K562 (cell line): Measurements from ENCODE around the gene VEGFA. TPM values are rescaled to one million over a fixed set of nuclear protein-coding genes. Genes with fewer than 3 reads are reported as not detected.

Experiments
- ATAC-seq: fragments of 200-7000 bp; cut with Tn5 transposase; 3 replicates; pipeline ENCODE4 v1.9.1; 2020; ENCODE audit warnings: moderate library complexity
- BruUV-seq: library from RNA; stranded (reverse); fragments of 400-500 nt; replicated peaks from 2 replicates; lab custom pipeline; 2021; lab: Mats Ljungman, UMichigan
- CTCF ChIA-PET: fragments of 300-600 bp; formaldehyde crosslinking; extraction: SDS; loops from one replicate; lab custom pipeline; 2021; ENCODE audit warnings: low intra/inter-chr PET ratio; lab: Yijun Ruan, JAX
- POLR2A ChIA-PET: fragments of 300-600, 350-650 bp; sonication (Branson Sonifier 250); formaldehyde crosslinking; extraction: SDS; loops from one replicate; lab custom pipeline; 2021; ENCODE audit warnings: antibody characterized with exemption, inconsistent platforms; lab: Yijun Ruan, JAX
- DNase-seq, 4 experiments: peaks; one replicate each; pipeline versions ENCODE4 v3.0.0 to v3.0.0-alpha.2; 2011 to 2018; ENCODE audit warnings: low spot score in 3 of 4, mixed read lengths in 3 of 4; ENCODE audit errors: extremely low read depth in 1 of 4
- FAIRE-seq: peaks from 2 replicates; lab custom pipeline; 2011; peaks lifted over from hg19 to GRCh38; lab: Jason Lieb, UNC
- H2AFZ ChIP-seq: 2 replicates; pipeline ENCODE4 v1.6.0; 2011; ENCODE audit warnings: low read depth, low read length, control low read depth, inconsistent platforms
- H3K27ac ChIP-seq: fragments of 200-600 bp; 3 replicates; pipeline ENCODE4 v1.8.0; 2011; ENCODE audit warnings: low read depth, mild to moderate bottlenecking, control low read depth, inconsistent platforms, low read length, moderate library complexity, mixed read lengths; ENCODE audit errors: extremely low read depth
- H3K27me3 ChIP-seq, 2 experiments: fragments of 300-600 bp in 1 of 2; 2 replicates in 1 of 2; 3 replicates in 1 of 2; pipeline versions ENCODE4 v1.6.0 to v1.8.0; 2011; ENCODE audit warnings: inconsistent platforms in 2 of 2, low read length in 2 of 2, mild to moderate bottlenecking in 1 of 2, mixed read lengths in 1 of 2, moderate library complexity in 1 of 2; ENCODE audit not compliant: control insufficient read depth in 2 of 2, insufficient read depth in 2 of 2
- H3K36me3 ChIP-seq: fragments of 300-600 bp; 3 replicates; pipeline ENCODE4 v1.8.0; 2011; ENCODE audit warnings: mild to moderate bottlenecking, low read length, inconsistent platforms; ENCODE audit not compliant: control insufficient read depth, insufficient read depth
- H3K4me1 ChIP-seq, 2 experiments: fragments of 200-600 bp in 1 of 2; replicated peaks in 1 of 2; 2 replicates in 1 of 2; 3 replicates in 1 of 2; pipeline versions ENCODE4 v1.5.1 to v1.8.0; 2011; ENCODE audit warnings: inconsistent platforms in 2 of 2, low read length in 2 of 2, mild to moderate bottlenecking in 1 of 2, mixed read lengths in 1 of 2, moderate library complexity in 1 of 2; ENCODE audit not compliant: control insufficient read depth in 2 of 2, insufficient read depth in 2 of 2
- H3K4me2 ChIP-seq: 2 replicates; pipeline ENCODE4 v1.6.1; 2011; ENCODE audit warnings: low read length, control low read depth, inconsistent platforms, mixed read lengths; ENCODE audit not compliant: insufficient read depth
- H3K4me3 ChIP-seq: fragments of 200-600 bp; sonication (generic), shearing (Covaris generic); 2 replicates; pipeline ENCODE4 v1.5.1; 2016; ENCODE audit warnings: control low read depth, inconsistent platforms
- H3K79me2 ChIP-seq: fragments of 200-600 bp; 3 replicates; pipeline ENCODE4 v1.8.0; 2011; ENCODE audit warnings: low read length, inconsistent platforms; ENCODE audit not compliant: control insufficient read depth, insufficient read depth
- H3K9ac ChIP-seq, 2 experiments: 2 replicates each; pipeline versions ENCODE4 v1.6.0 to v1.6.1; 2011; ENCODE audit warnings: low read depth in 2 of 2, low read length in 2 of 2, control low read depth in 1 of 2, inconsistent platforms in 1 of 2, mild to moderate bottlenecking in 1 of 2, mixed read lengths in 1 of 2; ENCODE audit not compliant: insufficient read depth in 1 of 2
- H3K9me1 ChIP-seq: one replicate; pipeline ENCODE4 v1.6.0; 2011; ENCODE audit warnings: inconsistent platforms, mild to moderate bottlenecking, low read length, moderate library complexity; ENCODE audit not compliant: control insufficient read depth, insufficient read depth
- H3K9me3 ChIP-seq: replicated peaks from 2 replicates; pipeline ENCODE4 v1.5.1; 2011; ENCODE audit warnings: low read depth, low read length, inconsistent platforms; ENCODE audit not compliant: control insufficient read depth, insufficient read depth
- H4K20me1 ChIP-seq: replicated peaks from 2 replicates; pipeline ENCODE4 v1.6.1; 2011; ENCODE audit warnings: low read length, inconsistent platforms, mixed read lengths; ENCODE audit not compliant: control insufficient read depth, insufficient read depth
- CHD1 ChIP-seq: fragments of 200-600 bp; sonication (generic); IDR thresholded peaks from one replicate; pipeline ENCODE4 v1.6.1; 2012; ENCODE audit warnings: mild to moderate bottlenecking, moderate library complexity, low read length, inconsistent platforms
- HMG20A ChIP-seq: fragments of 450-650 bp; formaldehyde crosslinking; conservative IDR thresholded peaks from 2 replicates; pipeline ENCODE4 v1.4.0; 2020; ENCODE audit warnings: mild to moderate bottlenecking, mixed read lengths
- KAT7 ChIP-seq: sonication (generic); formaldehyde crosslinking; IDR thresholded peaks from 2 replicates; pipeline ENCODE4 v1.8.0; 2022; ENCODE audit warnings: missing genetic modification reagents, mild to moderate bottlenecking, borderline replicate concordance
- MTF1 ChIP-seq: fragments of 250-450 bp; sonication (Bioruptor Pico); IDR thresholded peaks from 2 replicates; pipeline ENCODE4 v1.9.0; 2021; ENCODE audit warnings: moderate library complexity, mild to moderate bottlenecking, inconsistent platforms, borderline replicate concordance
- NCOA6 ChIP-seq: fragments of 450-650 bp; IDR thresholded peaks from 2 replicates; pipeline ENCODE4 v1.6.1; 2017; ENCODE audit warnings: mild to moderate bottlenecking
- NUFIP1 ChIP-seq: fragments of 450-650 bp; IDR thresholded peaks from 2 replicates; pipeline ENCODE4 v1.6.1; 2018; ENCODE audit not compliant: partially characterized antibody
- POLR2AphosphoS5 ChIP-seq: IDR thresholded peaks from 2 replicates; pipeline ENCODE4 v1.6.1; 2011; ENCODE audit warnings: mild to moderate bottlenecking, low read depth, low read length, moderate library complexity; ENCODE audit not compliant: control insufficient read depth, insufficient read depth
- SOX6 ChIP-seq: fragments of 450-650 bp; IDR thresholded peaks from 2 replicates; pipeline ENCODE4 v1.6.1; 2014; ENCODE audit warnings: mild to moderate bottlenecking
- TFAP4 ChIP-seq: sonication (generic); formaldehyde crosslinking; IDR thresholded peaks from 2 replicates; pipeline ENCODE4 v1.8.0; 2022; ENCODE audit warnings: missing genetic modification reagents, mild to moderate bottlenecking, moderate library complexity, borderline replicate concordance
- ZFP30 ChIP-seq: fragments of 250-450 bp; sonication (Bioruptor Pico); IDR thresholded peaks from 2 replicates; pipeline ENCODE4 v1.8.0; 2022; ENCODE audit warnings: moderate library complexity, mild to moderate bottlenecking, inconsistent platforms, borderline replicate concordance
- ZNF24 ChIP-seq: fragments of 450-650 bp; IDR thresholded peaks from 2 replicates; pipeline ENCODE4 v1.6.1; 2016
- ZNF253 ChIP-seq: fragments of 250-450 bp; sonication (Bioruptor Pico); conservative IDR thresholded peaks from 2 replicates; pipeline ENCODE4 v1.6.1; 2021; ENCODE audit warnings: mild to moderate bottlenecking
- WGBS: fragments of 100-300 bp; shearing (Covaris generic); methylation state at CpG from one replicate; pipeline ENCODE4 v1.1.6; 2016; ENCODE audit warnings: low coverage, mixed read lengths; ENCODE audit not compliant: insufficient coverage; ENCODE audit errors: missing lambda C conversion rate; 5-methylcytosine and 5-hydroxymethylcytosine counted together
- in situ Hi-C: fragments of 300-500 bp; cut with MboI; formaldehyde crosslinking; loops from 4 replicates; pipeline ENCODE4 v1.15.0; 2018; ENCODE audit warnings: inconsistent platforms, mixed read lengths
- intact Hi-C: fragments of 100-400 bp; cut with micrococcal nuclease; formaldehyde crosslinking; loops from 2 replicates; pipeline ENCODE4 v1.14.2; 2022
- polyA plus RNA-seq, 8 experiments: library from polyadenylated mRNA; depleted of rRNA in 4 of 8; stranded (reverse) in 5 of 8; unstranded in 3 of 8; fragments of >200 nt; fragmentation: Nextera tagmentation in 2 of 8; fragmentation: Illumina TruSeq in 1 of 8; extraction: Ambion mirVana in 2 of 8; extraction: Trizol in 1 of 8; gene quantifications; 2 replicates each; pipeline versions ENCODE4 v1.2.1 to v1.2.3, GENCODE V29; 2011 to 2014; ENCODE audit warnings: inconsistent platforms in 1 of 8, missing spikeins in 1 of 8
- total RNA-seq, 7 experiments: library from RNA; depleted of rRNA in 6 of 7; stranded (reverse); fragments of >200 nt in 6 of 7; fragmentation: Illumina TruSeq in 2 of 7; extraction: Trizol in 2 of 7; gene quantifications; 2 replicates each; pipeline versions ENCODE4 v1.2.1 to v1.2.3, GENCODE V29; 2011 to 2021; ENCODE audit warnings: low replicate concordance in 1 of 7
- TF ChIP-seq, protein P1 (sequence below): fragments of 250-450 bp; sonication (Bioruptor Pico); IDR thresholded peaks from 2 replicates; pipeline ENCODE4 v1.4.0; 2020
- TF ChIP-seq, protein P2 (sequence below): sonication (generic); formaldehyde crosslinking; IDR thresholded peaks from 2 replicates; pipeline ENCODE4 v1.8.0; 2022; ENCODE audit warnings: mild to moderate bottlenecking, missing genetic modification reagents

Gene VEGFA
- total and polyA plus RNA-seq, 9 of the 15 experiments (the other 6 are each of a cell fraction or from before 2014, with no cell fraction given) = 14.0 to 271 (median 124) TPM

GRCh38 chr6:43735642-43736199, 34.3 kb upstream of the VEGFA start:
- ATAC-seq (no peak), FAIRE-seq (no peak), DNase-seq (no peak)
- Histone ChIP-seq H3K79me2 (no peaks in the 10 kb centered on the region), H3K4me3 (no peak overlapping the region), H3K4me2 (no peak overlapping the region), H3K27me3 (no peaks in the 10 kb centered on the region; a peak in 1 of 5 replicates), H3K9ac (no peak overlapping the region), H3K9me1 (peaks cover 3% of the 10 kb centered on the region), H2AFZ (no peak overlapping the region), H3K36me3 (no peaks in the 10 kb centered on the region), H3K9me3 (no peaks in the 10 kb centered on the region), H4K20me1 (no peaks in the 10 kb centered on the region), H3K4me1 (peaks cover 30 to 41% of the 10 kb centered on the region in 2 experiments), H3K27ac (no peak overlapping the region)
- intact Hi-C loops = no loop called here
- ChIA-PET POLR2A (interaction anchor here (0.7 to 2.3 kb wide), 4 partner anchors 9 to 50 kb away, joined by 3 to 6 read pairs (median 4); no protein-coding TSS in a partner anchor), CTCF (no interaction called here)
- no peak for TF ChIP-seq KAT7 (CRISPR knock-in tag)
- no peak for TF ChIP-seq SOX6
- TF ChIP-seq HMG20A = no peak
- no peak for TF ChIP-seq ZFP30 (CRISPR knock-in tag)
- TF ChIP-seq, protein P1, sequence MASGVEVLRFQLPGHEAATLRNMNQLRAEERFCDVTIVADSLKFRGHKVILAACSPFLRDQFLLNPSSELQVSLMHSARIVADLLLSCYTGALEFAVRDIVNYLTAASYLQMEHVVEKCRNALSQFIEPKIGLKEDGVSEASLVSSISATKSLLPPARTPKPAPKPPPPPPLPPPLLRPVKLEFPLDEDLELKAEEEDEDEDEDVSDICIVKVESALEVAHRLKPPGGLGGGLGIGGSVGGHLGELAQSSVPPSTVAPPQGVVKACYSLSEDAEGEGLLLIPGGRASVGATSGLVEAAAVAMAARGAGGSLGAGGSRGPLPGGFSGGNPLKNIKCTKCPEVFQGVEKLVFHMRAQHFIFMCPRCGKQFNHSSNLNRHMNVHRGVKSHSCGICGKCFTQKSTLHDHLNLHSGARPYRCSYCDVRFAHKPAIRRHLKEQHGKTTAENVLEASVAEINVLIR (CRISPR knock-in tag) = no peak
- no peak for TF ChIP-seq NUFIP1
- TF ChIP-seq NCOA6 = no peak
- TF ChIP-seq ZNF24 = no peak
- no peak for TF ChIP-seq MTF1 (CRISPR knock-in tag)
- TF ChIP-seq TFAP4 (CRISPR knock-in tag) = no peak
- no peak for TF ChIP-seq ZNF253 (CRISPR knock-in tag)
- no peak for TF ChIP-seq POLR2AphosphoS5
- no peak for TF ChIP-seq CHD1
- TF ChIP-seq, protein P2, sequence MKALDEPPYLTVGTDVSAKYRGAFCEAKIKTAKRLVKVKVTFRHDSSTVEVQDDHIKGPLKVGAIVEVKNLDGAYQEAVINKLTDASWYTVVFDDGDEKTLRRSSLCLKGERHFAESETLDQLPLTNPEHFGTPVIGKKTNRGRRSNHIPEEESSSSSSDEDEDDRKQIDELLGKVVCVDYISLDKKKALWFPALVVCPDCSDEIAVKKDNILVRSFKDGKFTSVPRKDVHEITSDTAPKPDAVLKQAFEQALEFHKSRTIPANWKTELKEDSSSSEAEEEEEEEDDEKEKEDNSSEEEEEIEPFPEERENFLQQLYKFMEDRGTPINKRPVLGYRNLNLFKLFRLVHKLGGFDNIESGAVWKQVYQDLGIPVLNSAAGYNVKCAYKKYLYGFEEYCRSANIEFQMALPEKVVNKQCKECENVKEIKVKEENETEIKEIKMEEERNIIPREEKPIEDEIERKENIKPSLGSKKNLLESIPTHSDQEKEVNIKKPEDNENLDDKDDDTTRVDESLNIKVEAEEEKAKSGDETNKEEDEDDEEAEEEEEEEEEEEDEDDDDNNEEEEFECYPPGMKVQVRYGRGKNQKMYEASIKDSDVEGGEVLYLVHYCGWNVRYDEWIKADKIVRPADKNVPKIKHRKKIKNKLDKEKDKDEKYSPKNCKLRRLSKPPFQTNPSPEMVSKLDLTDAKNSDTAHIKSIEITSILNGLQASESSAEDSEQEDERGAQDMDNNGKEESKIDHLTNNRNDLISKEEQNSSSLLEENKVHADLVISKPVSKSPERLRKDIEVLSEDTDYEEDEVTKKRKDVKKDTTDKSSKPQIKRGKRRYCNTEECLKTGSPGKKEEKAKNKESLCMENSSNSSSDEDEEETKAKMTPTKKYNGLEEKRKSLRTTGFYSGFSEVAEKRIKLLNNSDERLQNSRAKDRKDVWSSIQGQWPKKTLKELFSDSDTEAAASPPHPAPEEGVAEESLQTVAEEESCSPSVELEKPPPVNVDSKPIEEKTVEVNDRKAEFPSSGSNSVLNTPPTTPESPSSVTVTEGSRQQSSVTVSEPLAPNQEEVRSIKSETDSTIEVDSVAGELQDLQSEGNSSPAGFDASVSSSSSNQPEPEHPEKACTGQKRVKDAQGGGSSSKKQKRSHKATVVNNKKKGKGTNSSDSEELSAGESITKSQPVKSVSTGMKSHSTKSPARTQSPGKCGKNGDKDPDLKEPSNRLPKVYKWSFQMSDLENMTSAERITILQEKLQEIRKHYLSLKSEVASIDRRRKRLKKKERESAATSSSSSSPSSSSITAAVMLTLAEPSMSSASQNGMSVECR (CRISPR knock-in tag) = no peak
- no TSS peak for BruUV-seq
- WGBS = 69% methylated on average over 2 of the region's 2 CpGs
- in situ Hi-C loops = no loop called here
